Mesenteric fat pad (tissue), 1 donor: ENCODE data around the gene SKI. TPM values are rescaled to one million over a fixed set of nuclear protein-coding genes. Genes with fewer than 3 reads are reported as not detected.
"Not testable (repeated sequence)": the region's sequence is repeated elsewhere in the genome, so short reads cannot be mapped to it uniquely, and the experiment has no call there.

Experiments used
- DNase-seq: peaks from one replicate; pipeline ENCODE4 v3.0.0-alpha.2; 2020; ENCODE audit warnings: low spot score
- total RNA-seq: library from RNA; stranded (reverse); fragmentation: NEBNext Ultra II Directional; extraction: Animal tissue kit (Norgen Biotek cat#: 25700); gene quantifications from one replicate; pipeline ENCODE4 v1.2.1, GENCODE V29; 2021
- donor health status: DM: yes; HTN: yes; CAD: no.

Gene SKI
- total RNA-seq, 1 donor from 2014 or later: 101 TPM

DNA sequence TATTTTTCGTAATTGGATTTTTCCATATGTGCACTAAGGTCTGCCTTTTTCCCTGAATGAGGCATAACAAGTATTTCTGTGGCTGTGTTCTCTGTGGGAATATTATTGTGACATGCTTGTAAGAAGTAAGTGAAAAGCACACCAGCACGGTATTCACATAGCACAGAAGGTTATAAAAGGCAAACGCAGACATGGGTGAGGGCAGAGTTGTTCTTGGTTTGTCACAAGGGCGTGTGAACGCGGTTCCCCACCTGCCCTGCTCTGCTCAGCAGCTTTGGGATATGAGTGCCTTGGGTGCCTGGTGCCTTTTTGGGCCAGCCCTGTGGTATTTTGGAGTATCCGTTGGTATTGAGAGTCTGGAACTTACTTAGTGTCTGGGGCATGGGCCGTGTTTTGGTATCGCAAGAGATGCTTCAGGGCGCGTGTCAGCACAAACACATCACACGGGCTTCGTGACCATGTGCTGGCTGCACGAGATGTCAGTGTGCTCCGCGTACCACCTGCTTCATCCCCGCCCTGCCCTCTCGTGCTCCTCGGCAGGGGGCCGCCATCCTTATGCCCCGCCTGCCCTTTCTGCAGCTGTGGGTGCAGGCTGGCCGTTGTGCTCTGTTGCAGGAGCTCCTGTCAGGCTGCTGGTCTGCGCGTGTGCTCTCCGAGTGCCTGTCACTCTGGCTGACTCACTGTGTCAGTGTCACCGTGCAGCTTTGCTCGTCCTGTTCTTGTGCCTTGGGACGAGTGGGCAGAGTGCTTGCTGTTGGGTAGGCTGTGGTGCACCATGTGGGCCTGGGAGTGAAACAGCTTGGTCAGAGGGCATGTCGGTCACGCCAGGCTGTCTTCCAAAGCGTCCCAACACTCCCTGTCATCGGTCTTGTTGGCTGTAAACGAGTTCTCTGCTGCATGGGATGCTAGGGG is 15.0 kb downstream of the SKI start:
- no peak for DNase-seq

DNA sequence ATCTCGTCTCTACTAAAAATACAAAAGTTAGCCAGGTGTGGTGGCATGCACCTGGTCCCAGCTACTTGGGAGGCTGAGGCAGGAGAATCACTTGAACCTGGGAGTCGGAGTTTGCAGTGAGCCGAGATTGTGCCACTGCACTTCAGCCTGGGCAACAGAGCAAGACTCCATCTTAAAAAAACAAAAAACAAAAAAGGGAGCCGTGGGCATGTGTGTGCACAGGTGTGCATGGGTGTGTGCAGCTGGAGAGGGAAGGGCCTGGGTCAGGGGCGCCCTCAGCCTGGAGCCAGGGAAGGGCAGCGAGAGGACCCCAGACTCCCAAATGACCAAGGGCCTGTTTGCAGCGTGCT is 18.9 kb downstream of the SKI start:
- DNase-seq: not testable (repeated sequence)

DNA sequence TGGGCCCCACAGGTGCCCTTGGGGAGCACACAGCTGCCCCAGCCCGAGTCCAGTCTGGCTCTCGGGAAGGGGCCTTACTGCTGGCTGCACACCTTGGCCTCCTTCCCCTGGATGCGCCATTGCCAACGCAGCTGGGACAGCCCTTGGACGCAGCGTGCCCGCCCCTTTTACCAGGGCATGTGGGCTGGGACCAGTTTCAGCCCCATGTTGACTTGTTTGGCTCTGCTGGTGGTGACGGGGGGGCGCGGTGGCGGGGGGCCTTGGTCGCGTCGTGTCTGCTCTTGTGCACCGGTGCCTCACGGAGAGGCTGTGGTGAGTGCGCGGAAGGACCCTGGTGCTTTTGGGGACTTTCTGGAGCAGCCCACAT is 19.6 kb downstream of the SKI start:
- DNase-seq: no peak

DNA sequence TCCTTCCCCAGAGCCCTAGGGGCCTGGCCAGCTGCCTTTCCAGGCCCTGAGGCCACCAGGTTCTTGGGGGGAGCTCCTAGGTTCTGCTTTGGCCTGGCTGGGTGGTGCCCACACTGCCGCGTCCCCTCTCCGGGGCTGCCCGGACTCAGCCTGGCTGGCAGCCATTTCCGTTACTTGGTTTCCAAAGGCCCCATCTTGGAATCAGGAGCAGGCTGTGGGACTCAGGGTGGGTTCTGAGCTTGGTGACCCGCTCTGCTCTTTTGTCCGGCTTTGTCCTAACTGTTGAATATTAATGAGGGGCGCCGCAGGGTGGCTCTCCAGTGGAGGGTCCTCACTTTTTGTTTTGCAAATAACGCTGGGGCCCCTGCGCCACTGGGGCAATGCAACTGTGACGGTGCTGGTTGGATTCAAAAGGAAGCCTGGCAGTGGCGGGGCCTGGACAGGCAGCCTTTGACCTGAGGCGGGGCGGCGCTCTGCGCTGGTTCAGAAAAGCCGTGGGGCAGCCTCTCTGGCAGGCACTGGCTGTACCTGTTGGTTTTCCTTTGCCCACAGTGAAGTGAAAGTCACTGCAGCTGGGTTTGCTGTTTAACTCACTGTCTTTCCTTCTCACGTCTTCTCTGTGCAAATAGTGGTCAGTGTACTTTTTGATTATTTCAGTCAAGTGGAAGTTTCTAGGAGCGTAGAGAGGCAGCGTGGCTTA is 20.2 kb downstream of the SKI start:
- no peak for DNase-seq

DNA sequence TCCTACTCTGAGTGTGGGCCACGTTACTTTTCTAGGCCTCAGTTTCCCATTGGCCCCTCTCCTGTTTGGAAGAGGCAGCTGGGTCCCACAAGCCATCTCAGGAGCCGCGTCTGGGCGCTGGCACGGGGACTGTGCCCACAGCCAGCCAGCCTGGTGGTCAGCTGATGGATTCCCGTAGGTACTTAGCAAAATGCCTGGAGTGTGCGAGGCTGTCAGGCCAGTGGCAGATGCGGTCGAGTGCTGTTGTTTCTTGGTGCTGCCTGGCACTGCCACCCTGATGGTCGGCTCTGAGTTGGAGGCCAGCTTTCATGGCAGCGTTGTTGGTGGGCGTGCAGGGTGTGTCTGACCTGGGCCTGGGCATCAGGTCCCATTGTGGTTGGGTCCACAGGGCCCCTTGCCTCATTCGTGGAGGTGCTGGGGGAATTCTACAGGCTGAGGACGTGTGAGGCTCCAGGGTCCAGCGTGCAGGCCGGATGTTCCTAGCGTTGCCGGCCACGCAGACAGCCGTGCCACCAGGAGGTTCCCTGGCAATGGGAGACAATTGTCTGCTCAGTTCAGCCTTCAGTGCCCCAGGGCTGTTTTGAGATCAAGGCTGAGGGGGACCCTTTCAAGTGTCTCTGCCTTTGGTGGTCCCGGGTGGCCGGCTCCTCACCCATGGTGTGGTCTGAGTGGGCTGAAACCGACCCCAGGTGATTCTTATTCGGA is 20.9 kb downstream of the SKI start:
- no peak for DNase-seq

DNA sequence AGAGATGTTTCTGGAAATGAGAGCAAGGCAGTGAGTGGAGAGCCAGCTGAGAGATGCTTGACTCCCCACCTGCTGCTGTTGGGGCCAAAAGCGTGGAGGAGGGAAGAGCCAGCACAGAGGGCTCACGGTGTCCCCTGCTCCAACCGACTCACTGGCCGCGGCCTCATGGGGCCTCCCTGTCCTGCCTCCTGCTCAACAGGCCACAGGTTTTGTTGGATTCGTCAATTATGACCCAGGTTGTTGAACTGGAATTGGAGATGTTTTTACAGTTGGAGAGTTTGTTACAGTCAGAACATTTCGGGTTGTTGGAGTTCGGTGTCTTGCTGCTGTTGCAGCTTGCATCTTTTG is 21.4 kb downstream of the SKI start:
- no peak for DNase-seq

DNA sequence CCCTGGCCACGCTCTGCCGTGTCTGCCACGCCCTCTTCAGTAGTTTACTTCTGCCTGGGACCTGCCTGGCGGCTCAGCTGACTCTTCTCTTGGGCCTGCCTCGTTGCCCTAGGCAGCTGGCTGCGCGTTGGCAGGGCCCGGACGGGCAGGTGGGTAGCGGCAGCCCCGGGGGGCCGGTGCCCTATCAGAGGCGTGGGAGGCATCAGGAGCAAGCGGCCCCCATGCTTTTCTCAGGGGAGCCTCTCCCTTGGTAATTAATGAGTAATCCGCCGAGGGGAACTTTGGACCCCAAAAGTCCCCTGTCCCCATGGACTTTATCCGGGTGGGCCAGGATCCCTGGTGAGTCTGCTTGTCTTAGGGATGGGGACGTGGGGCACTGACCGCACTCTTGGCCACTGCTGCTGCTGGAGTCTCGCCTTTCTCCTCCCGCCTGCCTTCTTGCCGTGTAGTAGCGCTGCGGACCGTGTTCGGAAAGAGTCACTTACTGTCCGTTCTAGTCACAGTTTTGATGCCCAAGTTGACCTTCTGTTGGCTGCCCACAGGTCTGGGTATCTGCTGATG is 22.7 kb downstream of the SKI start:
- DNase-seq: no peak

DNA sequence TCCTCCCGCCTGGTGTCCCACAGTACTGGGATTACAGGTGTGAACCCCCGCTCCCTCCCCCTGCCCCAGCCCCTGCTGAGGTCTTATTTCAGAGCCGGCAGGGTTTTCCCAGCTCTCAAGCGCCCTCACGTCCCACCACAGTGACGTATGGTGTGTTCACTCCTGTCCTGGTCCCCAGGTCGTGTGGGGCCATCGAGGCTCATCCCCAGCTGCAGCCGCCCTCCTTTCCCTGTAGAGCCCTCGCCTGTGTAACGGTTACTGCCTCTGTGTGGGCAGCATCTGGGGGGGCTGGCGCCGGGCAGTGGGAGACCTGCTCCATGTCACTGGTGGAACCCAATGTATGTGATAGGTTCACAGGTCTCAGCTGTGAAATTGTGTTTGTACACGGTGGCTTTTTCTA is 23.2 kb downstream of the SKI start:
- DNase-seq: no peak

DNA sequence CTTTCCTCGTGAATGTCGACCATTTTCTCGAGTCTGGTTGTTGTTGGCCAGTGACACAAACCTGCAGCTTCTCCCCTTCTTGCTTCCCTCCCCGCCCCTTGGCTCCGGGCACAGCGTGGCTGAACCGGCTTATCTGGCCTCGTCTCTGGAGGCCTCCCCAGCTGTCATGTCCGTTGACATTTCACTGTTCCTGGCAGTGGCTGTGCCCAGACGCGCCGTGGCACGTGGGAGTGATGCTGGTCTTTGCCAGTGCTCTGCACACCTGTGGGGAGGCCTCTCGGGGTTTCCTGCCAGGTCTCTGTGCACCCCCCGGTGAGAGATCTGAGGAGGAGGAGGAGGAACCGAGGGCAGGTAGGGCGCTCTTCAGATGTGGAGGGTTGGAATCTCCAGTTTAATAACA is 23.7 kb downstream of the SKI start:
- DNase-seq: no peak

DNA sequence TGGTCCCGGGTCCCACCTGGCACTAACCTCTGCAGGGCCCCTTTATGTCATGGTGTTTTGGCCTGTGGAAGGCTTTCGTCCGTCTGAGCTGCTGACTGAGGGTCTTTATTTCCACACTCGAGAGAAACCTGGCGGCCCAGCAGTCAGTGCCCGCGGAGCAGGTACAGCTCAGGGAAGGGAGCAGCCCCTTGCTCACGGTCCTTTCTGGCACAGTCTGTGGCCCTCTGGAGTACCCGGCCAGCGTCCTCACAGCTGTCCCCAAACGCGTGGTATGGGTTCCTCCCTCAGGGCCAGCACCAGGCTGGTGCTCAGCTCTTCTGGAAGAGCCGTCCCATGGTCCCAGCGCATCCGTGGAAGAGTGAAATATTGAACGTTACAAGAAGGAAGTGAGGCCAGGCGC is 24.3 kb downstream of the SKI start:
- DNase-seq: no peak

DNA sequence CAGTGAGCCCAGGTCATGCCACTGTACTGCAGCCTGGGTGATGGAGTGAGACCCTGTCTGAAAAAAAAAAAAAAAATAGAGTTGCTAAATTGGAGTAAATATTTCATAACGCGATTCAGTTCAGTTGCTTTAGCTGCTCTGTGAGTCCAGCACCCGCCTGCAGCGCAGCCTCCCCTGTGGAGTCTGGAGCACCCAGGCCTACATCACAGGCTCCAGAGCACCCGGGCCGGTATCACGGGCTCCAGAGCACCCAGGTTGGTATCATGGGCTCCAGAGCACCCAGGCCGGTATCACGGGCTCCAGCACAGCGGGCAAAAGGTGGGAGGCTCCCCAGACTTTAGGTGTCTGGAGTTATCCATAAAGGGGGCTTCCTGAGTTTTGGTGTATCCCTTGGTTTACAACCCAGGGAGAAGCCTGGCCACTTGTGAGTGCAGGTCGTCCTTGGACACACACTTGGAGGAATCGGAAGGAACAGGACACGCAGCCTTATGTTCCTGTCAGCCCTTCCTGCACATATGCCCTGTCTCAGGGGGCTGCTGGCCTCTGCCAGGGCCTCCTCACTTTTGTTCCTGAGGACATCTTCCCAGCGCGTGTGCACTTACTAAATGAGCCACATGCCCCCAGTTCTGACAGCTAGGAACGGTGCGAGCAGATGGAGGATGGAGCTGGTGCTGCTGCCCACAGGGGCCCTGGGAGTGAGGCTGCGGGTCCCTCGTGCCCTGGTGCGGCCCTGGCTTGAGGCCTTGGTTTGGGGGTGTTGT is 25.1 kb downstream of the SKI start:
- no peak for DNase-seq

DNA sequence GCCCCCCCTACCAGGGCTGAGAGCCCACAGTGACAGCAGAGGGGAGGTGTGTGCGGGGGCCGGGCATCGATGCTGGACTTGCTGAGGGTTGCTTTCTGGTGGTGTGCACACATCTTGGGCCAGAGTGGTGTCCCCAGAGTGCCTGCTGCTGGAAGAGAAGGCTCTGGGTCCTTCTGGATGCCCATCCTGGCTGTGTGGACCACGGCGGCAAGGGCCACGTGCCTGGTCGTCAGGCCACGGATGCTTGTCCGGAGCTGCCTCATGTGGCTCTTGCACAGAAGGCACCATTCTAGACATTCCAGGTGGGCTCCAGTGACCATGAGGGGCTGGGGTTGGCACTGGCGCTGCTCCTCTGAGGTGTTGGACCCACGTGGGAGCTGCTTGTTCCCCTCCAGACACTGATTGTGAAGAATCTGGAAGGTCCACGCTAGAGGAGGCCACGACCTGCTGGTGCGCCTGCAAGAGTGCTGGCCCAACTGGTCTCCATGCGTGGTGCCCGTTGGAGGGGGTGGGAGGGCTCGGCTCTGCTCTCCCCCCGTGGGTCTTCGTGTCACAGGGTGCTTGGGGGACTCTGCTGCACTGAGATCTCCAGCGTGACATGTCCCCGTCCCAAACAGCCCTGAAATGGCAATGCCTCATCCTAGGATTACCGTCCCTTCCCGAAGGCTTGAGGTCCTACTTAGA is 25.8 kb downstream of the SKI start:
- DNase-seq: no peak

DNA sequence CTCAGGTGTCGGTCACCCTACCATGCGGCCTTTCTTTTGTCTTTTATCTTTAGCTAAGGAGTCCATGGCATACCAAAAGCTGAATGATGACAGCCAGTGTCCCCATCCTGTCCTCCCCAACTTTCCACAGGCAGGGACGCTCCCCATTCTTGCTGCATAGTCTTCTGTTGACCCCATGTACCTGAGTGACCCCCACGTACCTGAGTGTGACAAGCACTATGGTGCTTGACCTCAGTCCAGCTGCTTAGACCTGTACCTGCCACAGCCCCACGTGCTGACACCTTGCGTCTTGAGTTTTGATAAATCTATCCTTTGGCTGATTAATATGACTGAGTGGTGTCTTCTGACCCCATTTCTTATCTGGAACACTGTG is 26.9 kb downstream of the SKI start:
- DNase-seq: no peak

DNA sequence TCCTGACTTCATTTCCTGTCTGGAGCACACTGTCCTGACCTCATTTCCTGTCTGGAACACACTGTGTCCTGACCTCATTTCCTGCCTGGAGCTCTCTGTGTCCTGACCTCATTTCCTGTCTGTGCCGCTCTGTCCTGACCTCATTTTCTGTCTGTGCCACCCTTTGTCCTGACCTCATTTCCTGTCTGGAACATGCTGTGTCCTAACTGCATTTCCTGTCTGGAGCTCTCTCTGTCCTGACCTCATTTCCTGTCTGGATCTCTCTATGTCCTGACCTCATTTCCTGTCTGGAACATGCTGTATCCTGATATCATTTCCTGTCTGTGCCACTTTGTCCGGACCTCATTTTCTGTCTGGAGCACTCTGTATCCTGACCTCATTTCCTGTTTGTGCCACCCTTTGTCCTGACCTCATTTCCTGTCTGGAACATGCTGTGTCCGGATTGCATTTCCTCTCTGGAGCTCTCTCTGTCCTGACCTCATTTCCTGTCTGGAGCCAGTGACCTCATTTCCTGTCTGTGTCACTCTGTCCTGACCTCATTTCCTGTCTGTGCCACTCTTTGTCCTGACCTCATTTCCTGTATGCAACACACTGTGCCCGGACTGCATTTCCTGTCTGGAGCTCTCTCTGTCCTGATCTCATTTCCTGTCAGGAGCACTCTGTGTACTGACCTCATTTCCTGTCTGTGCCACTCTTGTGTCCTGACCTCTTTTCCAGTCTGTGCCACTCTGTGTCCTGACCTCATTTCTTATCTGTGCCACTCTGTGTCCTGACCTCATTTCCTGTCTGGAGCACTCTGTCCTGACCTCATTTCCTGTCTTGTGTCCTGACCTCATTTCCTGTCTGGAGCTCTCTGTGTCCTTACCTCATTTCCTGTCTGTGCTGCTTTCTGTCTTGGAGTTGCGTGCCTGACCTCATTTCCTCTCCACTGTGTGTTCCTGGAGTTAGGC is 27.6 kb downstream of the SKI start:
- no peak for DNase-seq

DNA sequence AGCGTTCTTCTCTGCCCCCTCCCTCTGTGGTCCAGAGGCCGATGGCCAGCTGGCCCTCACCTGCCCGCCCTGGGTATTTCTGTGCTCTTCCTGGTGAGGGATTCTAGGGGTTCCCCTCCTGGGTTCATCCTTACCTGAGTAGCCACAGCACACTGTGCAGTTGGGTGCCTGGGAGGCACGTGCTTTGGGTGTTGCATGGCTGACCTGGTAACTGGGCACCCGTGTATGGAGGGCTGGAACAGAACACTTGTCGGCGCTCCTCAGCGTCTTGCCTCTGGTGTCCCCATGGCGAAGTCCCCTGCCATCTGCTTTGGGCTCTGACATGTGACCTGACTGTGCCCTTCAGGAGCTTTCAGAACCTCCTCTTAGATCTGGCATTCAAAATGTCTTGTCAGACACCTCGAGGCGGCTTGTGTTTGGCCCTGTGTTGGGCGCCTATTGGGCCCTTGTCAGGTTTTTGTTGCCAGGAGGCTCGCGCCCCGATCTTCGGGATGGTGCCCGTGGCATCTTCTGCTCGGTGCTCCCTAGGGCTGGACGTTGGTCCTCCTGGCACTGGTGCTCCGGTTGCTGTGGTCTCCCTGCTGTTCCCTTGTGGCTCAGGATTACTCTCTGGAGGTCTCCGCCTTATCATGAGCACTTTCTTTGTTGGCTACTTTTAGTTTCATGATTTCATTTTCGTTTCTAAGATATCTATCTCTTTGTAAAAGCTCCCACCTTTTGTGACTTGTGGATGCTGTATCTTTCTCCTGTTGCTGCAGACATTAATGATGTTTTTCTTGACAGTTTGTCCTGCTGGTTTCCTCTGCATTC is 28.5 kb downstream of the SKI start:
- DNase-seq: no peak

DNA sequence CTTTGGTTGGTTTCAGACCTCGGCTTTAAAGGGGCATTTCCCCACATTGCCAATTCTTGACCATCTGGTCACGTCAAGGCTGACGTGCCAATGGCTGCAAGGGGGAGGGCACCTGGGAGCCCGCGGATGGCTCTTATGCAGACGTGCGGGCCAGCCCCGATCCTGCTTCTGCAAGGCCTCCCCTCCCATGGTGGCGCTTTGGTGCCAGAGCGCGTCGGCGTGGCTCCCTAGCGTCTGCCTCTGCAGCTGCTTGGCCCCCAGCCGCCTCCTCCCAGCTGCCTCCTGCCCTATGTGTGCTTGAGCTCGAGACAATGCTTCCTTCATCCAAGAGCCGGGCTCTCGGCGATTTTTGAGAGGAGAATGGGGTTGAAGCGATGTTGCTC is 29.1 kb downstream of the SKI start:
- no peak for DNase-seq

DNA sequence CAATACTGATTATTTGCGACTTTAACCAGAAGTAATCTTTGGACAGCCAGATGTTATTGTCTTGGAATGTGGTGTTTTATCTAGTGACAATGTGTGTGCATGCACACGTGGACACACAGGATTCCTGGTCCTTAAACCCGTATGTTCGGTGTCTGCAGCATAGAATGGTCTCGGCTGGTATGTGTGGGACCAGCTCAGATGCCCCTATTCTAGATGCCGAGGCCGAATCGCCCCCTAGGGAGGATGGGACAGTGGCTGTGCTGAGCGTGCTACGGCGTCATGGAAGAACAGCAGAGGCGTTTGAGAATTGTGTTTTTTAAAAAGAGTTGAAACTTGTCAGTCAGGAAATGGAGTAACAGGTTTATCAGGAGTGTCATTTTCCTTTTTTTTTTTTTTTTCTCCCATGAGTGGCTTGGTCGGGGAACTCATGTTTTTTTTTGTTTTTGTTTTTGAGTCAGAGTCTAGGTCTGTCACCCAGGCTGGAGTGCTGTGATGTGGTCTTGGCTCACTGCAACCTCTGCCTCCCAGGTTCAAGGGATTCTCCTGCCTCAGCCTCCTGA is 30.1 kb downstream of the SKI start:
- DNase-seq: no peak

DNA sequence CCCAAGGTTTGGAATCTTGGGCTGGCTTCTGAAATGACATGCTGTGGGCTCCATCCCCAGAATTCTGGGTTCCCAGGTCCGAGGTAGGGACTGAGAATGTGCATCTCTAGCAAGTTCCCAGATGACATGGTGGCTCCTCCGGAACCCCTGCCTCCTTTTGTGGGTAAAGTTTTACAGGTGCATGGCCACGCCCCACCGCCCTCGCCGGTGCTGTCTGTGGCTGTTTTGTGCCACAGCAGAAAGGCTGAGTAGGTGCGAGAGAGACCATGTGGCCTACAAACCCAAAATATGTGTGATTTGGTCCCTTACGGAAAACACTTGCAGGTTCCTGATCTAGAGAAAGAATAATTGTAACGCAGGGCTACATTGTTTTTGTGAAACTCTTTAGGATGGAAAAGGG is 30.9 kb downstream of the SKI start:
- no peak for DNase-seq
